Thyroid gland (tissue), 4 donors: ENCODE data around the gene IQSEC3. TPM values are rescaled to one million over a fixed set of nuclear protein-coding genes. Genes with fewer than 3 reads are reported as not detected.
A peak's percentile ranks its signal among the peaks of the same experiment; 100 is the strongest.
"Not testable (repeated sequence)": the region's sequence is repeated elsewhere in the genome, so short reads cannot be mapped to it uniquely, and the experiment has no call there.

Experiments
- DNase-seq, 2 donors: peaks; one replicate each; pipeline ENCODE4 v3.0.0-alpha.2; 2019
- H3K27ac ChIP-seq, 3 donors: fragments of 200-600 bp; sonication (generic); 1 replicate in 2 of 3; 2 replicates in 1 of 3; pipeline ENCODE4 v1.5.1; 2016 to 2019; ENCODE audit warnings: mild to moderate bottlenecking in 1 of 3, moderate library complexity in 1 of 3
- H3K27me3 ChIP-seq: fragments of 200-600 bp; sonication (generic); one replicate; pipeline ENCODE4 v1.5.1; 2019
- H3K36me3 ChIP-seq, 2 donors: fragments of 200-600 bp; sonication (generic); one replicate each; pipeline ENCODE4 v1.5.1; 2016 to 2019
- H3K4me1 ChIP-seq, 2 donors: fragments of 200-600 bp; sonication (generic); one replicate each; pipeline ENCODE4 v1.5.1; 2017 to 2019
- H3K4me3 ChIP-seq, 3 donors: fragments of 200-600 bp; sonication (generic); replicated peaks in 1 of 3; 1 replicate in 2 of 3; 2 replicates in 1 of 3; pipeline ENCODE4 v1.5.1; 2016; ENCODE audit warnings: mild to moderate bottlenecking in 1 of 3
- H3K9me3 ChIP-seq: fragments of 200-600 bp; sonication (generic); one replicate; pipeline ENCODE4 v1.5.1; 2017
- CTCF ChIP-seq, 6 experiments: fragments of 200-600 bp in 3 of 6; fragments of 450-650 bp in 3 of 6; sonication (generic) in 3 of 6; IDR thresholded peaks; one replicate each; pipeline ENCODE4 v1.5.1; 2016 to 2019; ENCODE audit warnings: antibody characterized with exemption in 6 of 6, mild to moderate bottlenecking in 2 of 6, inconsistent platforms in 1 of 6, moderate library complexity in 1 of 6
- POLR2A ChIP-seq, 2 donors: fragments of 450-650 bp; IDR thresholded peaks; one replicate each; pipeline ENCODE4 v1.6.1; 2017; ENCODE audit warnings: antibody characterized with exemption in 2 of 2, mild to moderate bottlenecking in 2 of 2, moderate library complexity in 1 of 2
- WGBS, 2 donors: methylation state at CpG; one replicate each; pipeline ENCODE4 v1.1.5; 2017; 5-methylcytosine and 5-hydroxymethylcytosine counted together
- intact Hi-C: fragments of 100-400 bp; cut with DNase I; formaldehyde crosslinking; loops from one replicate; pipeline ENCODE4 v1.15.1; 2023
- total RNA-seq, 4 donors: library from RNA; depleted of rRNA; stranded (reverse); fragments of >200 nt; gene quantifications; one replicate each; pipeline ENCODE4 v1.2.3, GENCODE V29; 2016

The IQSEC3 gene
- total RNA-seq, 4 donors from 2014 or later: 0.27 to 1.3 (median 1.0) TPM

GRCh38 chr12:56683-57346, 9.8 kb upstream of the IQSEC3 start:
- WGBS, 2 donors: 63 to 71% methylated on average over 7 of the region's 7 CpGs
- no peaks in the 10 kb centered on the region for H3K27me3 ChIP-seq
- DNase-seq: no peak

GRCh38 chr12:57539-57938, 9.0 kb upstream of the IQSEC3 start:
- Histone ChIP-seq H3K4me1 (no peaks in the 10 kb centered on the region), H3K9me3 (no peaks in the 10 kb centered on the region), H3K4me3 (no peak overlapping the region), H3K27ac (no peak overlapping the region), H3K36me3 (no peaks in the 10 kb centered on the region), H3K27me3 (no peaks in the 10 kb centered on the region)
- no peak for TF ChIP-seq POLR2A (IDR thresholded peaks at IDR 0.05)
- TF ChIP-seq CTCF (IDR thresholded peaks at IDR 0.05): no peak
- DNase-seq: no peak
- 79 to 83% methylated on average over 7 of the region's 7 CpGs for WGBS, 2 donors
- intact Hi-C loops: no loop called here

More at GRCh38 chr12:56683-57346, 9.8 kb upstream of the IQSEC3 start:
- TF ChIP-seq CTCF (IDR thresholded peaks at IDR 0.05) (no peak), POLR2A (IDR thresholded peaks at IDR 0.05) (no peak)
- Histone ChIP-seq H3K27ac (no peak overlapping the region), H3K4me1 (no peaks in the 10 kb centered on the region), H3K4me3 (no peak overlapping the region), H3K9me3 (no peaks in the 10 kb centered on the region), H3K36me3 (no peaks in the 10 kb centered on the region)
- intact Hi-C loops: no loop called here

- no peak overlapping the region for H3K4me3 ChIP-seq
- no peaks in the 10 kb centered on the region for H3K36me3 ChIP-seq
- no peaks in the 10 kb centered on the region for H3K4me1 ChIP-seq
- DNase-seq: no peak
- H3K27ac ChIP-seq: no peak overlapping the region
- intact Hi-C loops: no loop called here
- no peaks in the 10 kb centered on the region for H3K9me3 ChIP-seq
- TF ChIP-seq POLR2A (IDR thresholded peaks at IDR 0.05) (no peak), CTCF (IDR thresholded peaks at IDR 0.05) (no peak)
- H3K27me3 ChIP-seq: no peaks in the 10 kb centered on the region
These were observed 7.7 kb upstream of the IQSEC3 start for GRCh38 chr12:58832-59231.

GRCh38 chr12:61845-62244, 4.7 kb upstream of the IQSEC3 start:
- H3K4me1 ChIP-seq, DNase-seq, H3K27me3 ChIP-seq, H3K4me3 ChIP-seq, H3K36me3 ChIP-seq, intact Hi-C loops, H3K9me3 ChIP-seq, H3K27ac ChIP-seq: not testable (repeated sequence)

- H3K36me3 ChIP-seq, intact Hi-C loops: not testable (repeated sequence)
- WGBS, 2 donors: 49 to 60% methylated on average over 4 of the region's 4 CpGs
These were observed 990 bp upstream of the IQSEC3 start for GRCh38 chr12:65491-66063.

GRCh38 chr12:66782-67504, 376 bp downstream of the IQSEC3 start:
- H3K27me3 ChIP-seq, intact Hi-C loops, H3K4me1 ChIP-seq, H3K36me3 ChIP-seq, H3K27ac ChIP-seq, H3K4me3 ChIP-seq, H3K9me3 ChIP-seq: not testable (repeated sequence)
- peak; percentile 54 to 60 for DNase-seq
- 9 to 14% methylated on average over 10 of the region's 66 CpGs for WGBS, 2 donors

More at GRCh38 chr12:65491-66063, 990 bp upstream of the IQSEC3 start:
- H3K27ac ChIP-seq, H3K27me3 ChIP-seq, DNase-seq, H3K9me3 ChIP-seq, H3K4me1 ChIP-seq, H3K4me3 ChIP-seq: not testable (repeated sequence)

GRCh38 chr12:69677-70076, 3.1 kb downstream of the IQSEC3 start:
- H3K4me1 ChIP-seq, H3K36me3 ChIP-seq, H3K4me3 ChIP-seq, H3K27me3 ChIP-seq, H3K27ac ChIP-seq, intact Hi-C loops, DNase-seq, H3K9me3 ChIP-seq: not testable (repeated sequence)
- 65 to 70% methylated on average over 6 of the region's 6 CpGs for WGBS, 2 donors

- DNase-seq, H3K4me1 ChIP-seq, intact Hi-C loops, H3K27ac ChIP-seq, H3K9me3 ChIP-seq, H3K27me3 ChIP-seq, H3K4me3 ChIP-seq, H3K36me3 ChIP-seq: not testable (repeated sequence)
- 81 to 88% methylated on average over 2 of the region's 2 CpGs for WGBS, 2 donors
These were observed 4.0 kb downstream of the IQSEC3 start for GRCh38 chr12:70541-70940.

- H3K9me3 ChIP-seq, H3K4me1 ChIP-seq, intact Hi-C loops, H3K27ac ChIP-seq, DNase-seq, H3K27me3 ChIP-seq, H3K4me3 ChIP-seq, H3K36me3 ChIP-seq: not testable (repeated sequence)
- WGBS, 2 donors: 52 to 53% methylated on average over 4 of the region's 4 CpGs
These were observed 5.5 kb downstream of the IQSEC3 start for GRCh38 chr12:72018-72417.
